ENCODE results near the gene ENGASE. TPM values are rescaled to one million over a fixed set of nuclear protein-coding genes. Genes with fewer than 3 reads are reported as not detected.

Gene ENGASE
- total and polyA plus RNA-seq, 8 donors, result 6.6 to 505 (median 35.2) TPM

DNA sequence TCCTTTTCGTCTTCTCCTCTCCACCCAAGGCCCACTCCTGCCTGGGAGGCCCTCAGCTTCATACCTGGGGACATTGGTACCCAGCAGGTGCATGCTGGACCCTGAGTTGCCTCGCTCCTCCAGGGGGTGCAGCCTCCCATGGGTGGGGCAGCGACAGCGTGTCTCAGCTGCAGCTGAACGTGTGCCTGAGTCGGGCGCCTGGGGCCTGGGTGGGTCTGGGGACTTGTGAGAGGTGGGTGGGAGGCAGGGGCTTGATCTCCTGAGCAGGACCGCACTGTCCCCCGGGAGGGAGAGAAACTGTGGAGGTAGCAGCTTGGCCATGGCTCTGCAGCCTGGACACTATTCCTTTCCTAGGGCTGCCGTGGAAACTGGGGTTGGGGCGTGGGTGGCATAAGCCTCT lies 24.8 kb upstream of the ENGASE start:
- TF ChIP-seq EP300 (IDR thresholded peaks at IDR 0.05), result no peak
- TF ChIP-seq, protein P1, sequence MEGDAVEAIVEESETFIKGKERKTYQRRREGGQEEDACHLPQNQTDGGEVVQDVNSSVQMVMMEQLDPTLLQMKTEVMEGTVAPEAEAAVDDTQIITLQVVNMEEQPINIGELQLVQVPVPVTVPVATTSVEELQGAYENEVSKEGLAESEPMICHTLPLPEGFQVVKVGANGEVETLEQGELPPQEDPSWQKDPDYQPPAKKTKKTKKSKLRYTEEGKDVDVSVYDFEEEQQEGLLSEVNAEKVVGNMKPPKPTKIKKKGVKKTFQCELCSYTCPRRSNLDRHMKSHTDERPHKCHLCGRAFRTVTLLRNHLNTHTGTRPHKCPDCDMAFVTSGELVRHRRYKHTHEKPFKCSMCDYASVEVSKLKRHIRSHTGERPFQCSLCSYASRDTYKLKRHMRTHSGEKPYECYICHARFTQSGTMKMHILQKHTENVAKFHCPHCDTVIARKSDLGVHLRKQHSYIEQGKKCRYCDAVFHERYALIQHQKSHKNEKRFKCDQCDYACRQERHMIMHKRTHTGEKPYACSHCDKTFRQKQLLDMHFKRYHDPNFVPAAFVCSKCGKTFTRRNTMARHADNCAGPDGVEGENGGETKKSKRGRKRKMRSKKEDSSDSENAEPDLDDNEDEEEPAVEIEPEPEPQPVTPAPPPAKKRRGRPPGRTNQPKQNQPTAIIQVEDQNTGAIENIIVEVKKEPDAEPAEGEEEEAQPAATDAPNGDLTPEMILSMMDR (IDR thresholded peaks at IDR 0.05), result no peak
- TF ChIP-seq POLR2A (IDR thresholded peaks at IDR 0.05), result no peak
- TF ChIP-seq POLR2AphosphoS5 (IDR thresholded peaks at IDR 0.05), result no peak
- Histone ChIP-seq H3K4me3 (no peak overlapping the region), H3K27me3 (peaks cover 0 to 26% (median 0%) of the 10 kb centered on the region in 3 donors), H3K36me3 (peaks cover 0 to 11% (median 0%) of the 10 kb centered on the region in 4 donors), H3K4me1 (peaks cover 0 to 19% (median 15%) of the 10 kb centered on the region in 4 donors), H3K27ac (no peak overlapping the region), H3K9me3 (peaks cover 0 to 17% (median 9%) of the 10 kb centered on the region in 4 donors)
- WGBS, 5 donors, result 86 to 95% (median 91%) methylated on average over 11 of the region's 11 CpGs
- intact Hi-C loops (cut with DNase I; ENCODE audit: low total_unique reads), result no loop called here
- no peak for DNase-seq

DNA sequence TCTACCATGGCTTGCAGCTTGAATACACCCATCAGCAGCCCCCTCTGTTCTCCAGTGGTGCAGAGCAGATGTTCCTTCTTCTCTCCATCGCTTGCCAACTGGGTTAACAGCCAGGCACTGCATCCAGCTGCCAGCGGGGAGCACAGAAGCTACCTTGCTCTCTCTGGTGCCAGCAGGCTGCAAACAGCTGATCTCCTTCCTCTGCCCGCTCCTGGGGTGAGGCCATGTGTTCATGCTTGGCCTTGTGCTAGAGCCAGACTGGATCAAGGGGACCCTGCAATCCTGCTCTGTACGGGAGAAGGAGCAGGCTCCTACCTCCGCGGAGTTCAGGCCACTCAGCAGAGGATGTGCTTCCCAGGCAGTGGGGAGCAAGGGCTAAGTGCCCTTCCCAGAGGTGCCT lies 24.1 kb upstream of the ENGASE start:
- H3K27me3 ChIP-seq, result peaks cover 0 to 19% (median 0%) of the 10 kb centered on the region in 3 donors
- peaks cover 0 to 19% (median 13%) of the 10 kb centered on the region in 4 donors for H3K4me1 ChIP-seq
- no peak overlapping the region for H3K27ac ChIP-seq
- DNase-seq, result no peak
- no peak overlapping the region for H3K4me3 ChIP-seq
- peaks cover 0 to 17% (median 9%) of the 10 kb centered on the region in 4 donors for H3K9me3 ChIP-seq
- 80 to 94% (median 85%) methylated on average over 5 to 6 of the region's 6 CpGs for WGBS, 5 donors
- TF ChIP-seq, protein P1 (IDR thresholded peaks at IDR 0.05), result no peak
- TF ChIP-seq POLR2AphosphoS5 (IDR thresholded peaks at IDR 0.05) (no peak), POLR2A (IDR thresholded peaks at IDR 0.05) (no peak), EP300 (IDR thresholded peaks at IDR 0.05) (no peak)
- intact Hi-C loops (cut with DNase I; ENCODE audit: low total_unique reads), result no loop called here
- H3K36me3 ChIP-seq, result peaks cover 0 to 11% (median 0%) of the 10 kb centered on the region in 4 donors

DNA sequence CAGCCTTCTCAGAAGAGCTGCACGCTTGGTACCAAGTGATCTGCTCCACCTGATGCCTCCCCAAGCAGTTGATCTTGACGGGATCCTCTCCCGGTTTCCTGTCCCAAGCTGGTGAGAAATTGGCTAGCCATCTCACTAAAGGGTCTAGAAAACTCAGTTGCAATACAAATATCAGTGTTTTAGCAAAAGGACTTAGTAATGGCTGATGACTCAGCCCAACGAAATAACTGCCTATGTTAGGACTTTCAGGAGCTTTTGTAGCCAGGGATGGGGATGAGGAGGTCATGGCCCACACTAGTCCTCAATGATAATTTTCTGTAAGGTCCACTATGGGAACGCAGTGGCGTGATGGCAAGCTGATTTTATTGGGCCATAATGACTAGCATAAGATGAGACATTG lies 23.3 kb upstream of the ENGASE start:
- Histone ChIP-seq H3K27me3 (peaks cover 0 to 16% (median 0%) of the 10 kb centered on the region in 3 donors), H3K36me3 (peaks cover 0 to 11% (median 0%) of the 10 kb centered on the region in 4 donors), H3K27ac (no peak overlapping the region), H3K9me3 (peaks cover 0 to 17% (median 9%) of the 10 kb centered on the region in 4 donors), H3K4me1 (peaks cover 0 to 19% (median 5%) of the 10 kb centered on the region in 4 donors), H3K4me3 (no peak overlapping the region)
- intact Hi-C loops (cut with DNase I; ENCODE audit: low total_unique reads), result no loop called here
- TF ChIP-seq EP300 (IDR thresholded peaks at IDR 0.05) (no peak), POLR2AphosphoS5 (IDR thresholded peaks at IDR 0.05) (no peak), POLR2A (IDR thresholded peaks at IDR 0.05) (no peak)
- TF ChIP-seq, protein P1 (IDR thresholded peaks at IDR 0.05), result no peak
- DNase-seq, result no peak
- 73 to 84% (median 77%) methylated on average over 6 of the region's 6 CpGs for WGBS, 5 donors

DNA sequence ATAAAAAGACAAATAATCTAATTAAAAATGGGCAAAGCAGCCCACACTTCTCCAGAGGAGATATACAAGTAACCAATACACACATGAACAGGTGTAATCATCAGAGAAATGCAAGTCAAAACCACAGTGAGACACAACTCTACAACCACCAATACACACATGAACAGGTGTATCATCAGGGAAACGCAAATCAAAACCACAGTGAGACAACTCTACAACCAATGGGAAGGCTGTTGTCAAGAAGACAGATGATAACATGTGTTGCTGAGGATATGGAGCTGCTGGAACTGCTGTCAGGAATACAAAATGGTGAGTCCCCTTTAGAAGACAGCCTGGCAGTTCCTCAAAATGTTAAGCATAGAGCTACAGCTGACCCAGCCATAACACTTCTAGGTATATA lies 22.5 kb upstream of the ENGASE start:
- TF ChIP-seq, protein P1 (IDR thresholded peaks at IDR 0.05), result no peak
- TF ChIP-seq POLR2A (IDR thresholded peaks at IDR 0.05) (no peak), EP300 (IDR thresholded peaks at IDR 0.05) (no peak)
- peaks cover 0 to 11% (median 0%) of the 10 kb centered on the region in 4 donors for H3K36me3 ChIP-seq
- 29 to 75% (median 71%) methylated on average over 1 of the region's 1 CpG for whole genome bisulfite sequencing, 5 donors
- no peak for DNase-seq
- peaks cover 0 to 12% (median 0%) of the 10 kb centered on the region in 4 donors for H3K4me1 ChIP-seq
- intact Hi-C loops (cut with DNase I; ENCODE audit: low total_unique reads), result no loop called here
- H3K27me3 ChIP-seq, result peaks cover 0 to 11% (median 0%) of the 10 kb centered on the region in 3 donors
- H3K27ac ChIP-seq, result no peak overlapping the region
- peaks cover 0 to 17% (median 9%) of the 10 kb centered on the region in 4 donors for H3K9me3 ChIP-seq
- H3K4me3 ChIP-seq, result no peak overlapping the region

Data from stomach (tissue), 9 donors.